Ramos (cell line): ENCODE results near the gene SEC61A1.

Experiments
- in situ Hi-C: fragments of 300-500 bp; cut with MboI; formaldehyde crosslinking; loops from one replicate; pipeline ENCODE4 v1.14.3; 2022; ENCODE audit warnings: low sequenced_read_pairs; ENCODE audit not compliant: unreplicated experiment

SEC61A1 gene

DNA sequence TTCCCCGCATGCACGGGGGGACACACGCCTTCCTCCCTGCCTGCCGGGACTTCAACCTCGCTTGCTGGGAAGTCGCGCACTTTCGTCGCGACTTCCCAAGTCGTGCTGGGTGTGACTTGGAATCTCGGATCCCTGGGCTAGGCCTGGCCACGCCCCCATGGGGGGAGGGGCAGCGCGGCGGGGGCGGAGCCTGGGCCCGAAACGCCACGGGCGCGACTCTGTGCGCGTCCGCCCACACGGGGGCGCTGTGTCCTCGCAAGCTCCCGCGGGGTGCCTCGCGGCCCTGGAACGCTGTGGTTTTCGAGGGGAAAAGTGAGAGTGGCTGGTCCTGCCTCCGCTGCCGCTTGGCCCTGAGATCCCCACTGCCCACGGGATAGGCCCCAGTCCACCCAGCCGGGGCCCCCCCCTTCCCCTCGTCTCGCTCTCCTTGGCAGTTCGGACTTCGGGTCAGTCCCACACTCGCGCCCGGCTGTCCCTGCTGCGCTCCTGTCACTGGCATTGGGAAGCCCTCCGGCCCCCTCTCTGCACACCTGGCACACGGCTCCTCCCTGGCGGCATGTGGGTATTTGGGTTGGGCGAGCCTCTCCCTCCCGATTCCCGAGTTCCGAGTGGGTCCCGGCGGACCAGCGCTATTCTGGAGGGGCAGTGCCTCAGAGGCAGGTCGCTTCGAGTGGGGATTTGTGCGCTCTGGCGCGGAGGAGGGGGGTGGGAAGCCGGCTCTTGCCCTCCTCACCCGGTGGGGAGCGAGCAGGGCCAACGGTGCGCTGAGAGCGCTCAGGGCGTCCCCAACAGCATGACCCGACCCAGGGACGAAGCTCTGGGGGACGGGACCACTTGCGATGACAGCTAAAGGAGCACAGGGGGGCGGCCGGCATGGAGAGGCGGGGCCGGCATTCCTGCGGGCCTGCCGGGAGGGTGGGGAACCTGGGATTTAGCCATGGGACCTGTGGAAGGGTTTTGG, 23.6 kb downstream of the SEC61A1 start:
- in situ Hi-C loops = loop anchor here (25.0 kb wide), 2 partner anchors 436 to 536 kb away; no protein-coding TSS in a partner anchor

- in situ Hi-C loops = loop anchor here (25.0 kb wide), 2 partner anchors 436 to 536 kb away; no protein-coding TSS in a partner anchor
These were observed 24.4 kb downstream of the SEC61A1 start for GRCh38 chr3:128076483-128077201.

GRCh38 chr3:128077202-128077624, 25.0 kb downstream of the SEC61A1 start:
- in situ Hi-C loops = loop anchor here (25.0 kb wide), 2 partner anchors 435 to 535 kb away; no protein-coding TSS in a partner anchor

GRCh38 chr3:128077665-128078064, 25.4 kb downstream of the SEC61A1 start:
- in situ Hi-C loops = loop anchor here (25.0 kb wide), 2 partner anchors 435 to 535 kb away; no protein-coding TSS in a partner anchor

GRCh38 chr3:128078322-128078721, 26.1 kb downstream of the SEC61A1 start:
- in situ Hi-C loops = loop anchor here (25.0 kb wide), 2 partner anchors 434 to 534 kb away; no protein-coding TSS in a partner anchor

GRCh38 chr3:128078875-128079274, 26.6 kb downstream of the SEC61A1 start:
- in situ Hi-C loops = loop anchor here (25.0 kb wide), 2 partner anchors 433 to 533 kb away; no protein-coding TSS in a partner anchor

DNA sequence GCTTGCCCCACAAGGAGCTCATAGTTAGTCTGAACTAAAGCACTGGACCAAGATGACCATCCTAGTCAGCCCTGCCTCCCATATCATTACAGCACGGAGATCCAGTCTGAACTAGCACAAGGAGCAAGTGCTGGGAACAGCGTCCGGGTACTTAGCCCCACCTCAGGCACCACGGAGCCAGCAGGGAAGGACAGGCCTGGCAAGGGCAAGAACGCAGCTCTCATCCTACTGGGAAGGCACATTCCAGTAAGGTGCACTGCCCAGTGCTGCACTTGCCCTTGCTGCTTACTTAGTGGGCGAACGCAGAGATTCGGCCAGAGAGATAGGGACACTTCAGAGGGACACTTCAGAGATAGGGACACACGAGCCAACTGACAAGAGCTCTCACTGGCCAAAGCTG, 27.6 kb downstream of the SEC61A1 start:
- in situ Hi-C loops = loop anchor here (10.0 to 25.0 kb wide), 3 partner anchors 55 to 532 kb away; no protein-coding TSS in a partner anchor

DNA sequence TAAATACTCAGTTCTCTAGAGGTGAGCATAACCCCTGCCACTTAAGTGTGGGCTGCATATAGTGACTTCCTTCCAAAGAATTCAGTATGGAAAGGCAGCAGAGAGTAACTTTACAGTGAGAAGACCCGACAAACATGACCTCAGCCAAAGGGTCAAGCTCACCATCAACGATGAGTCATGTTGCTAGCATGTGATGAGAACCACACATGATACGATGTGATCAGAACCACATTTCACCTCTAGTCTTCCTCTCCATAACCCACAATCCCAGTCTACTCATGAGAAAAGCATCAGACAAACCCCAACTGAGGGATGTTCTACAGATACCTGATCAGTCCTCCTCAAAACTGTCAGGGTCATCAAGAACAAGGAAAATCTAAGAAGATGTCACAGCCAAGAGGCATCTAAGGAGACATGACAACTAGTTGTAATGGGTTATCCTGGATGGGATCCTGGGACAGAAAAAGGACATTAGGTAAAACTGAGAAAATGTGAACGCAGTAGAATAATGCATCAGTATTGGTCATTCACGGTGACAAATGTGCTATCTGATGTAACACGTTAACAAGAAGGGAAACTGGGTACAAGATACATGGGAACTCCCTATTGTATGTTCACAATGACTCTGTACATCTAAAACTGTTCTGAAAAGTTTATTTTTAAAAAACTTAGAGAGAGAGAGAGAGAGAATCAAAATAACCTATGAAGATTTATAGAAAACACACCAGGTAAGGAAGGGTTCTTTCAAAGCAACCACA, 28.3 kb downstream of the SEC61A1 start:
- in situ Hi-C loops = loop anchor here (10.0 to 25.0 kb wide), 3 partner anchors 54 to 532 kb away; no protein-coding TSS in a partner anchor

DNA sequence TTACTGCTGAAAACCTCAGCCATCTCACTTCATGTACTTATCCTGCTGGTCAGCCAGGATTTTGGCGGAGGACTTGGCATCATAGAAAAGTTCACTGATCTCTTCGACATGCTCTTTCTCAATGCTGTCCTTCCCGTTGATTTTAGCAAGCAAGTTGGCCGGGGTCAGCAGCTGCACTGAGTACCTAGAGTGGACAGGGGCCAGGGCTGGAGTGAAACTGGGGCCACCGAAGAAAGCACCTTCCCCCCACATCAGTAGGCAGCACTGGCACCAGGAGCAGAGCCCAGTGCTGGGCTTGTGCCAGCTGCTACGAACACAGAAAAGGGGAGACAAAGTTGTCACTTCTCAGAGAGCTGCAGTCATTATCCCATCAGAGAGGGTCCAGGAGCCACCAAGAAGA, 29.0 kb downstream of the SEC61A1 start:
- in situ Hi-C loops = loop anchor here (10.0 to 25.0 kb wide), 3 partner anchors 54 to 531 kb away; no protein-coding TSS in a partner anchor

DNA sequence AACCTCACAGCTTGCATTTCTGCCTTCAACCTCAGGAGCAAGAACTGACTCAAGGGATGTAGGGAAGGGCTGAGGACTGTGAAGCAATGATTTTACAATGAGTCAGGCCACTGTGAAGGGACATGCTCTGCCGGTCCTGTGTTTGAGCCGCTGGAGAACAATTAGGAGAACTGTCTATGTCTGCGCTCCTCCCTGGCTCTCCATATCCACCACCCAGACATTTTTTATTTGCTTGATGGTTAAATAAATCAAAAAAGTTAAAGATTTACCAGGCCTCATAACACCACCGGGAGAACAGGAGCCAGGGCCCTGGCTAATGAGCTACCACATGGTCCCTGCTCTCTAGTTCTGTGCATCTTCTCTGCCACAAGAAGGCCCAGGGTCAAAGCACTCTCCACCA, 29.6 kb downstream of the SEC61A1 start:
- in situ Hi-C loops = loop anchor here (10.0 to 25.0 kb wide), 3 partner anchors 53 to 530 kb away; no protein-coding TSS in a partner anchor

DNA sequence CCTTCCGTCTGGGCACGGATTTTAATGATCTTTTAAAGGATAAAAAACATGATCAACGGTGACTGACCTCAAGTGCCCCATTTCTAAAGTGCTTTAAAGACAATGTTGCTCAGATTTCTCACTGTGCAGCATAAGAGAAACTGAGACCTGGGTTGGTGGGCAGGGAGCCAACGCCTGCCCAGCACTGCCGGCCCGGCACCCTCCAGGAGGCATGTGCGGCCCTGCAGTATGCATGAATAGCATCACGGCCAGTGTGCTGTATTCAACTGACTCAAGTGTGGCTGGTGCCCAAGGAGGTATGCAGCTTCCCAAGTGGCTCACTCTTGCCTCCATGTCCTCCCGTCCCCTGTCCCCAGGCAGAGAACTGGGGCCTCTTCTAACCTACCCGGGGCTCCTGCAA, 30.3 kb downstream of the SEC61A1 start:
- in situ Hi-C loops = loop anchor here (10.0 to 25.0 kb wide), 3 partner anchors 52 to 530 kb away; no protein-coding TSS in a partner anchor

DNA sequence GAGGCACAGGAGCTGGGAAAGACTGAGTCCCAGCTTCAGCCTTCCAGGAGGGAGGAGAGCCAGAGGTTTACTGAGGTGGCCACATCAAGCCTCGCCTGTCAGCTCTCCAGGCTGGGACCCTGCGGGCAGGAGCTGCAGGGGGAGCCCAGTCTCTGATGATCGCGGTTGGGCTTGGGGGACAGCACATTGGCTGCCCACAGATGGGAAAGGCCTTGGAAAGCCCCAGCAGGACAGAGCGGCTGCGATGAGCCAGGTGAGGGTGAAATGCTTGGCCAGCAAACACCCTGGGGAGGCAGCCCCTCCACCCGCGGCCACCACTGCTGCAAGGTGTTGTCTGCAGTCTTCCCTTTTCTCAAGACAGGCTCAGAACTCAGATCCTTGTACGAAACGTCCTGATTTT, 31.2 kb downstream of the SEC61A1 start:
- in situ Hi-C loops = loop anchor here (10.0 to 25.0 kb wide), 3 partner anchors 51 to 529 kb away; no protein-coding TSS in a partner anchor

DNA sequence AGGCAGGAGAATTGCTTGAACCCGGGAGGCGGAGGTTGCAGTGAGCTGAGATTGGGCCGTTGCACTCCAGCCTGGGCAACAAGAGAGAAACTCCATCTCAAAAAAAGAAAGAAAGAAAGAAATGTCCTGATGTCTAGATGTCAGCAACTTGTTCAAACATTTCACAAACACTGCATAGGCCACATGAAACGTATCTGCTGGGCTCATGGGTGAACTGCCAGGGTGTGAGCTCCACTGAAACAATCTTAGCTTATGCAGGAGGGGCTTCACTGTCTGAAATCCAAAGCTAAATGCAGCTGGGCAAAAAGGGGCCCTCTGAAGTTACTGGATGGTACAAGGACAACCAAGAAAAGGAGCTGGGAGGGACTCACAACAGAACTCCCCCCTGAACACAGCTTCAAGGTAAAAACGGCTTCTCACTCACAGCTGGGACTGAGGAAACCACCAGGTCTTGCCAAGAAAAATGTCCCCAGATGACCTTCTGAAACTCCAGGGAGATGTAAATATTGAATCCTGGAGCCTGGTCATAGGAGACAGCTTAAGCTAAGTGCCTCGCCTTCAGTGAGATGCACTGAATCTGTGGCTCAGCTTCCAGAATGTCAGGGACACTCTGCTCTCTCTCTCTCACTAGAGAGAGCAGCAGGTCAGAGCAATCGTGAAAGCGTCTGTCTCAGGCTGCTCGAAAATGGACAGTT, 31.9 kb downstream of the SEC61A1 start:
- in situ Hi-C loops = loop anchor here (10.0 to 25.0 kb wide), 3 partner anchors 51 to 528 kb away; no protein-coding TSS in a partner anchor

- in situ Hi-C loops = loop anchor here (10.0 to 25.0 kb wide), 3 partner anchors 50 to 528 kb away; no protein-coding TSS in a partner anchor
These were observed 32.4 kb downstream of the SEC61A1 start for GRCh38 chr3:128084675-128085021.

DNA sequence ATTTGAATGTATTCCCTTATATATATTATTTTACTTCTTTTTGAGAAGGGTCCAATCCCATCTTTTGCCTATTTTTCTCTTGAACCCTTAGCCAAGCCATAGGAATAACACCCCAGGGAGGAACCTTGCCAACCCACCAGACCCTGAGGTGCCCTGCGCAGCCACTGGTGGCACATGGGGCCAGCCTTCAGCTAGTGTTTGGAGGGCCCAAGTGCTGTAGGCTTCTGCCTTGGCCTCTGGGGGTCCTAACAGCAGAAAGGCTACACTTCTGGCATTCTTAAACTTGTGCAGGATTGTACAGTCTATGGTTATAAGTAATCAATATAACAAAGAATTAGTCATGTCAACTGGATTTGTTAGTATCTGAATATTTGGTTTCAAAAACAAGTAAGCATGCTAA, 36.9 kb downstream of the SEC61A1 start:
- in situ Hi-C loops = loop anchor here (10.0 to 25.0 kb wide), 3 partner anchors 46 to 523 kb away; no protein-coding TSS in a partner anchor

DNA sequence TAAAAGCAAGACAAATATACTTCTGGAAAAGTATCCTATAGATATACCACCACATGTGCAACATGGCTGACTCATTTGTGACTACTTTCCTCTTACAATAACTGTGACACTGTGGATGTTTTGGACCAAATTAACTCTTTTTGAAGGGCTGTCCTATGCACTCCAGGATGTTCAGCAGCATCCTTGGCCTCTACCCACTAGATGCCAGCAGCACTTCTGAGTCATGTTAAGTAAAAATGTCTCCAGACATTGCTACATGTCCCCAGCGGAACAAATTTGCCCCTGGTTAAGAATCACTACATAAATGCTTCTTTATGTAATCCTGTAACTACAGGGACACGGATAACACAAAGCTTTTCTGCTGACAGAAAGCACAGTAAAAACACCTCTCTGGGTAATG, 39.3 kb downstream of the SEC61A1 start:
- in situ Hi-C loops = loop anchor here (25.0 kb wide), 2 partner anchors 421 to 521 kb away; no protein-coding TSS in a partner anchor

DNA sequence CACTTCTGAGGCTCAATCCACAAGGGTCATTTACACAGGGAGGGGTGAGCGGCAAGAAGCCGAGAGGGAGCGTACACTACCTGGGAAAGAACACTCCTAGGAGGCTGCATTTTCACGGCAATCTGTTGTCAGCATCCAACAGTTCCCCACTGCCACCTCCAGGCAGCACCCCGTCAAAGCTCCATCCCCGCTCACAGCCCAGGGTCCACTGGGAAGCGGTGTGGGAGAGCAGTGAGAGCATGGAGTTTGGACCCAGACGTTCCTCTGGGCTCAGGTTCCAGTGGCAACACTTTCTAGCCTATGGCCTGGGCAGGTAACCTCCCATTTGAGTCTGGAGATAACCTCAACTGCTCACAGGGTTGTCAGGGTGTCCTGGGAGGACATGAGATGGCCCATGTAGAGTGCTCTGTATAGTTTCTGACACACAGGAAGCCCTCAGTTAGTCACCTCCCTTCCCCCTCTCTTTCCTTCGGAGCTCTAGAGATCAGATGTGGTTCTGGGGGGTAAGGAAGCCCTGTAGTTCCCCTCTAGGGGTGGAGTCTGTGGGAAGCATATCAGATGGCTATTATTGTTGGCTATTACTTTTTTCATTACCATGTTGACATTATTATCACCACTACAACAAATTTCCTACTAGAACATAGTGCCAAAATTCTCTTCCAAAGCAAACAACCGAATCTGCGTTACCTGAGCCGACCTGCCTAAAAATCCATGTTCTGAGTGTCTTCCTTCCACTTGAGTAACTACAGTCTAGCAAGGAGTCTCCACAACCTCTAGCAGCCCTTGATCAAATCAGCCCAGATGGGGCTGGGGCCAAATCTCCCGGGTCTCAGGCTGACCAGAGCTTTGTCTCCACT, 42.3 kb downstream of the SEC61A1 start:
- in situ Hi-C loops = loop anchor here (25.0 kb wide), 2 partner anchors 418 to 518 kb away; no protein-coding TSS in a partner anchor
